ENCODE measurements around the gene COL9A3.
"Not testable (repeated sequence)": the region's sequence is repeated elsewhere in the genome, so short reads cannot be mapped to it uniquely, and the experiment has no call there.

The COL9A3 gene

GRCh38 chr20:62860391-62860923, 43.6 kb downstream of the COL9A3 start:
- no peak for DNase-seq

DNA sequence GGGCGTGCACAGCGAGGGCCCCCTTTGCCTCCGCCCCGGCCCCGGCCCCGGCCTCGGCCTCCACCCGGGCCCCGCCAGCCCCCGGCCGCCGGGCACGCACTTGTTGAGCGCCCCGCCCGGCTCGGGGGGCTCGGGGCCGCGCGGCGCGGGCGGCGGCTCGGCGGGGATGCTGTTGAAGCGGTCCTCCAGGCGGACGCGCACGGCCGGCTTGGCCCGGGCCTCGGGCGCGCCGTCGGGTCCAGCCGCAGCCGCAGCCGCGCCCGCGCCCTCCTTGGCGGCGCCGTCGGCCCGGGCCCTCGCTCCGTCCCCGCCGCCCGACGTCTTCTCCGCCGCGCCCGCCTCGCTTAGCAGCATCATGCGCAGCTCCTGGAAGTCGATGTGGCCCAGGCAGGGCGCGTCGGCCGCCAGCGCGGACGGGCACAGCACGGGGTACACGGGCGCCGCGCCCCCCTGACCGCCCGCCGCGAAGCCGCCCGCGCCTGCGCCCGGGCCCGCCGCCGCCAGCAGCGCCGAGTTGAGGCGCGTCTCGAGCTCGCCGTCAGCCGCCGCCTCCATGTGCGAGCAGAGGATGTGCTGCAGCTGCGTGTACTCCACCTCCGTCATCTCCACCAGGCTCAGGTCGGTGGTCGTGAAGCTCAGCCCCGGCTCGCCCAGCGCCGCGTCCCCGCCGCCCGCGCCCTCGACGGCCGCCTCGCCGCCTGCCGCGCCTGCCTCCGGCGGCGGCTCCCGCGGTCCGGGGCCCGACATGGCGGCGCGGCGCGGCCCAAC, 44.3 kb downstream of the COL9A3 start:
- DNase-seq = peak in 1 of 2 experiments; percentile 24

GRCh38 chr20:62861726-62862336, 45.0 kb downstream of the COL9A3 start, which contains the start of gene TCFL5:
Gene TCFL5 (minus strand): TSS chr20:62861822. CDS start chr20:62861670, 152 bp downstream.
- DNase-seq = peak; percentile 86 to 89

GRCh38 chr20:62864207-62864606, 47.4 kb downstream of the COL9A3 start:
- DNase-seq = no peak

DNA sequence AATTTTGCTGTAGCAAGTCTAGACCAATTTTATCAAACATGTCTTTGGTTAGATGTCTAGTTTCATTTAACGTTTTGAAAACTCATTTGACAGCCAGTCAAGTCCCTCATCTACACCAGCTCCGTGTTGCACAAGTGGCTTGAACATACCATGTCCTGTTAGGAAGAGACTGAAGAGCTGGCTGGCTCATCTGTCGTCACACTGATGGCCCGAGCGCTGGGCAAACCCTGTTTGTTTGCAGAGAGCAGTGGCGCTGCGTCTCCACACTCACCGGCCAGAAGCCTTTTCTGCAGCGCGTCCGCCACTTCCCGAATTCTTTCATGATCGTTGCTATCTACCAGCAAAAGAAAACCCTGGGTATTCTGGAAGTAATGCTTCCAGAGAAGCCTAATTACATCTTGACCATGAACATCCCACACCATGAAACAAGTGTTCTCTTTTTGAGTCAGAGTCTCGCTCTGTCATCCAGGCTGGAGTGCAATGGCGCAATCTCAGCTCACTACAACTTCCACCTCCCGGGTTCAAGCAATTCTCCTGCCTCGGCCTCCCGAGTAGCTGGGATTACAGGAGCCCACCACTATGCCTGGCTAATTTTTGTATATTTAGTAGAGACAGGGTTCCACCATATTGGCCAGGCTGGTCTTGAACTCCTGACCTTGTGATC, 55.5 kb downstream of the COL9A3 start:
- DNase-seq = no peak

- no peak for DNase-seq
Measured at GRCh38 chr20:62872862-62873261, 56.0 kb downstream of the COL9A3 start.

DNA sequence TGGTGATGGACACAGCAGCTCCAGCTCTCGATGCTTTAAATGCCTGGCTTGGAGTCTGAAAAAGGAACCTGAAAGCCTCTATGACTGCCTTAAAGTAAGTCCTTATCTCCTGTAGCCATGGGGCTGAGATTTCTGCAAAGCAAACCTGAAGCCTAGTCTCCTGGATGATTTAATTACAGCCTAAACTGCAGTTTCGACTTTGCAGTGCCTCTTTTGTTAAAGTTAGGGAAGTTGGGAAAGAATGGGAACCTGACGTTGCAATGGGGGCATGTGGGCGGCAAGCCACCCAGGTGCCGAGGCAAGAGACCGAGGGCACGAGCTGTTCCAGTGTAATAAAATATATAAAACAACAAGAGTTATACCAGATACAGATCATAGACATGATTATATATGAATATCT, 56.4 kb downstream of the COL9A3 start:
- DNase-seq = no peak

DNA sequence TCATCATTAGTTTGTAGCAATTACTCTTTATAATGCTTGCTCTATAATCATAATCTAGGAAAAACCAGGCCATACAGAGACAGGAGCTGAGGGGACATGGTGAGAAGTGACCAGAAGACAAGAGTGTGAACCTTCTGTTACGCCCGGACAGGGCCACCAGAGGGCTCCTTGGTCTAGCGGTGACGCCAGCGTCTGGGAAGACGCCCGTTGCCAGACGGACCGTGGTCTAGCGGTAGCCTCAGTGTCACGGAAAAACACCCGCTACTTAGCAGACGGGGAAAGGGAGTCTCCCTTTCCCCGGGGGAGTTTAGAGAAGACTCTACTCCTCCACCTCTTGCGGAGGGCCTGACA, 56.8 kb downstream of the COL9A3 start:
- not testable (repeated sequence) for DNase-seq

DNA sequence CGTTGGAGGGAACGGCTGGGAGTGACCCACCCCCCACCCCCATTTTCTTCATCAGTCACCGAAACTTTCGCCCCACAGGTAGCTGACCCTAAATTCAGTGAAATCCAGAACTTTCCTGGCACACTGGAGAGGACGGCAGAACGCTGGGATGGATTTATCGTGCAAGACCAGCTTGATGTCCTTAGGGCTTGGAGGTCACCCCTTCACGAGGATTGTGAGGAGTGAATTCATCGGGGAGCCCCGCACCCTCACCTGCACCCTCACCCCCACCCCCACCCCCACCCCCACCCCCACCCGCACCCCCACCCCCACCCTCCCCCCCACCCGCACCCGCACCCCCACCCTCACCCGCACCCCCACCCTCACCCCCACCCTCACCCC, 58.1 kb downstream of the COL9A3 start:
- no peak for DNase-seq

DNA sequence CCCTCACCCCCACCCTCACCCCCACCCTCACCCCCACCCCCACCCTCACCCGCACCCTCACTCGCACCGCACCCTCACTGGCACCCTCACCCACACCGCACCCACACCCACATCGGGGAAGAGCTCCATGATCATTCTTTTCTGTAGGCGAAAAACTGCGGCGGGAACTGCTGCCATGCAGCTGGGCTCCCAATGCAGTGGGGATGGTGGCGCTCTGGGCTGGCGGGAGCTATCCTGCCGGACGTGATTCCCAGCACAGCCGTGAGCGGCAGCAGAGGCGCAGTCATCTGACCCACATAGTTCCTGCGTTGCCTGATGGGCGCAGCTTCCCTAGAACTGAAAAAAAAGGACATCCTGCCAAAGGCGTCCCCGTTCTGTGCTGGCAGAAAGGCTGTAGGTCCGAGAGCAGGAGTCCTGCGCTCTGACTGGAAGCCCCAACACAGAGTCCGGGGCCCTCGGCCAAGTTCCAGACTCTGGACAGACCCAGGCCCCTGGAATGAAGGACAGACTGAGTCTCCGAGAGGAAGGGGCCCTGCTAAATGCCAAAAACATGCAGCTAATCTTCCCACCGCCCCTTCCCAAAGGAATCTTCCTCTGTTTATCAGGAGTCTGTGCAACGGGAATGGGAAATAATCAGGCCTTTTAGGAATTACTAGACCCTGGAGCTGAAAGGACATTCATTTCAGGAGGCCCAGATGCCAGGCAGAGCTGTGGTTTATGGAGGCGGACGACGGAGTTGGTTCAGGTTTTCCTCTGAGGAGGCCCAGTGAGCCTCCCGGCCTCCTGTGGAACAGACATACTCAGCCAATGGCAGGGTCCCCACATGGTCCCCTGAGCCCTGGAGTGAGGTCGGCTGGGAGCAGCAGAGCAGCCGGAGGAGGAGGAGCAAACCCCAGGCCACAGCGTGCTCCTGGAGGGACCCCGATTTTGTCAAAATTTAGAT, 58.8 kb downstream of the COL9A3 start:
- DNase-seq = no peak

- DNase-seq = no peak
Measured at GRCh38 chr20:62876501-62876901, 59.7 kb downstream of the COL9A3 start.

DNA sequence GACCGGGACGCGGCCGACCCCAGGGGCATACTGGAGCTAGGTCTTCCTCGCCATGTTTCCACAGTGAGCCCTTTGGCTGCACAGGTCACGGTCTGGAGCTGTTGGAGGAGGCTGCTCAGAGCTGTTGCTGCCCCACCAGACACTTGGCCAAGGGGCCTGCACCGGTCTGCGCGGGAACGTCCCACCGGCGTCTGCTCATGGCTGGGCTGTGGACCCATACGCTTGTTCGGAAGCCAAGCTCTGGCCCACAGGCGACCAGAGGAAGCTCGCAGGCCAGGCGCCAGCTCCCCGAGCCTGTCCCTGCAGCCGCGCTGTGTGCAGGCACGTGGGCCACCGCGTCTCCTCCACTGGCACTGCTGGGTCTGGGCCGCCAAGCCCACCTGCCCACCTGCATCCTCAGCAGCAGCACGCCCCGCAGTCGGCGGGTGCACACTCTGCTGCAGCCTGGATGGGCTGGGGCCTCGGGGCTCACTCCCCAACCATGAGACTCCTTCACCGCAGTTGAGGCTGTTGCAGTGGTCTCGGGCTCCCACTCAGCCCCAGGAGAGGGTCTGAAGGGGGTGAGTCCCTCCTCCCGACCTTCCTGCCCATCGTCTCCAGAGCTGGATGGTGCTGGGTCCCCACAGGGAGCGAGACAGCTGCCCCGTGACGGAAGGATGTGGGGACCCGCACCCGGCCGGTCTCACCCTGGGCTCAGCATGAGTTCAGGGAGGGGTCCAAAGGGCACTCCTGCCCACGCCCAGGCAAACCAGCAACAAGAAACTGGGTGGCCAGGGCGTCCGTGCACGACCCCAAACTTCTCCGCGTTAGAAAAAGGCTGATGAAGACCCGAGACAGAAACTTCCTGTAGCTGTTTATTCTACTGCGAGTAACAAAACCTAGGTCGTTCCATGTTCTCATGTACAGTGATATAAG, 60.3 kb downstream of the COL9A3 start:
- no peak for DNase-seq

- no peak for DNase-seq
Measured at GRCh38 chr20:62878244-62879038, 61.6 kb downstream of the COL9A3 start.

- no peak for DNase-seq
Measured at GRCh38 chr20:62879275-62880146, 62.7 kb downstream of the COL9A3 start.

GRCh38 chr20:62880147-62880934, 63.5 kb downstream of the COL9A3 start:
- DNase-seq = no peak

GRCh38 chr20:62880935-62881661, 64.2 kb downstream of the COL9A3 start:
- no peak for DNase-seq

DNA sequence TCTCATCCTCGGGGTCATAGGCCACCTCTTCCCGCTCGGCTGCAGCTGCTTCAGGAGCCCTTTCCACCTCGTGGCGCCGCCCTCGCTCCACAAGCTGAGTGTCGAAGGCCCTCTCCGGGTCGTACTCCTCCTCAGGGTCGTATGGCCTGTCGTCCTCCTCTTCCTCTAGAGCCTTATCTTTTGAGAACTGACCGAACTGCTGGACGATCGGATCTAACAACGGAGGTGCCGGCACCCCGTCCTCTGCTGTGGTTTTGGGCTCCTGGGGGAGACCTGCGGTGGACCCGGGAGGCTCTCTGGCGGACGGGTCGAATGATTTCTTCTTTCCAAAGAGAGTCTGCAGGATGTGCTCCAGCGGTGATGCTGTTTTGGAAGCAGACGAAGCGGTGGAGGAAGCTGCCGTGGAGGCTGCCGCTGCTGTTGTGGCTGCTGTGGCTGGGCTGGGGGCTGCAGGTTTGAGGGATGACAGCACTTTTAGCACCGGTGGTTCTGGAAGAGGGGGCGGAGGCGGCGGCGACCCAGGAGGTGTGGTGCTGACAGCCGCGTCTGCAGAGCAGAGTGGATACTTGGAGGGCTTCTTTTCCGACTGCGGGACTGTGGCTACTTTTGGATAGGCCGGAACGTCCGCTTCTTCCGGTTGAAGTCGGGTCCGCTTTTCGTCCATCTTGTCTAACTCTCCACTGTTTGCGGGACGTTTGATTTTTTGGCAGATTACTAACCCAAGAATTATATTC, 65.0 kb downstream of the COL9A3 start:
- no peak for DNase-seq

Data from activated CD4-positive, alpha-beta T cell treated with anti-CD3 and anti-CD28 coated beads, Interleukin-2, amount 50 U/mL, for 4 hours (primary cell).